NB4 (cell line): ENCODE data around the gene KDM4C.

Experiments
- MYC ChIP-seq: IDR thresholded peaks from 2 replicates; pipeline ENCODE4 v1.6.1; 2011; ENCODE audit warnings: low read depth, low read length
- POLR2A ChIP-seq: IDR thresholded peaks from 2 replicates; pipeline ENCODE4 v1.6.1; 2011; ENCODE audit warnings: mild to moderate bottlenecking; ENCODE audit not compliant: insufficient read length; ENCODE audit errors: extremely low read depth
- TF ChIP-seq, protein P1 (sequence below): IDR thresholded peaks from one replicate; pipeline ENCODE4 v1.5.1; 2012; ENCODE audit warnings: low read depth, low read length
- TF ChIP-seq, protein P2 (sequence below): IDR thresholded peaks from 2 replicates; pipeline ENCODE4 v1.6.1; 2011; ENCODE audit warnings: low read depth, low read length

DNA sequence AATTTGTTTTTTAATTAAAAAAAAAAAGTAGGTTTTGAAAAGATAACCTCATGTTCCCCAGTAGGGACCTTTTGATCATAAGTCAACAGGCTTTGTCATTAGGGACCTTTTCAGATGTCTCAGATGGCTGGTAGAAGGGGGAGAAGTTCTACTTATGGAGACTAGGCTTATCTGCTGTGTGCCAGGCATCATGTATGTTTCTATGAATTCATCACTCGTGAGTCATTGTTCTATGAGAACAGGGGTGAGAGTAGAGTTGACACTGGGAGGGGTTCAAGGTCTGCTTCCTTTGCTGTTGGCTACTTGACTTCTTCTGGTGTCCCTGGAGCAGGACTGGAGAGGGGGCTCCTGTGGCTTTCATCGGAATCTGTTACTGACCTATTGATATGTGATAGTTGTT lies 138.8 kb downstream of the KDM4C start:
- TF ChIP-seq, protein P1, sequence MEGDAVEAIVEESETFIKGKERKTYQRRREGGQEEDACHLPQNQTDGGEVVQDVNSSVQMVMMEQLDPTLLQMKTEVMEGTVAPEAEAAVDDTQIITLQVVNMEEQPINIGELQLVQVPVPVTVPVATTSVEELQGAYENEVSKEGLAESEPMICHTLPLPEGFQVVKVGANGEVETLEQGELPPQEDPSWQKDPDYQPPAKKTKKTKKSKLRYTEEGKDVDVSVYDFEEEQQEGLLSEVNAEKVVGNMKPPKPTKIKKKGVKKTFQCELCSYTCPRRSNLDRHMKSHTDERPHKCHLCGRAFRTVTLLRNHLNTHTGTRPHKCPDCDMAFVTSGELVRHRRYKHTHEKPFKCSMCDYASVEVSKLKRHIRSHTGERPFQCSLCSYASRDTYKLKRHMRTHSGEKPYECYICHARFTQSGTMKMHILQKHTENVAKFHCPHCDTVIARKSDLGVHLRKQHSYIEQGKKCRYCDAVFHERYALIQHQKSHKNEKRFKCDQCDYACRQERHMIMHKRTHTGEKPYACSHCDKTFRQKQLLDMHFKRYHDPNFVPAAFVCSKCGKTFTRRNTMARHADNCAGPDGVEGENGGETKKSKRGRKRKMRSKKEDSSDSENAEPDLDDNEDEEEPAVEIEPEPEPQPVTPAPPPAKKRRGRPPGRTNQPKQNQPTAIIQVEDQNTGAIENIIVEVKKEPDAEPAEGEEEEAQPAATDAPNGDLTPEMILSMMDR: no peak
- no peak for TF ChIP-seq POLR2A
- TF ChIP-seq, protein P2, sequence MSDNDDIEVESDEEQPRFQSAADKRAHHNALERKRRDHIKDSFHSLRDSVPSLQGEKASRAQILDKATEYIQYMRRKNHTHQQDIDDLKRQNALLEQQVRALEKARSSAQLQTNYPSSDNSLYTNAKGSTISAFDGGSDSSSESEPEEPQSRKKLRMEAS: no peak
- TF ChIP-seq MYC: no peak
